ENCODE measurements around the gene PTPRD.

The PTPRD gene

GRCh38 chr9:10148796-10149195 lies 464.0 kb downstream of the PTPRD start:
- DNase-seq (ENCODE audit: low spot score): no peak
- in situ Hi-C loops (cut with MboI; ENCODE audit: low pct_unique_long_range_greater_than_20kb, low sequenced_read_pairs, unreplicated experiment): no loop called here
- TF ChIP-seq CTCF (IDR thresholded peaks at IDR 0.05; ENCODE audit: extremely low read depth, insufficient read depth, missing control alignments): no peak

- in situ Hi-C loops (cut with MboI; ENCODE audit: low pct_unique_long_range_greater_than_20kb, low sequenced_read_pairs, unreplicated experiment): no loop called here
- no peak for TF ChIP-seq CTCF (IDR thresholded peaks at IDR 0.05; ENCODE audit: extremely low read depth, insufficient read depth, missing control alignments)
- no peak for DNase-seq (ENCODE audit: low spot score)
These were observed 466.1 kb downstream of the PTPRD start for GRCh38 chr9:10146517-10147331.

- DNase-seq (ENCODE audit: low spot score): no peak
- TF ChIP-seq CTCF (IDR thresholded peaks at IDR 0.05; ENCODE audit: extremely low read depth, insufficient read depth, missing control alignments): no peak
- in situ Hi-C loops (cut with MboI; ENCODE audit: low pct_unique_long_range_greater_than_20kb, low sequenced_read_pairs, unreplicated experiment): no loop called here
These were observed 468.4 kb downstream of the PTPRD start for GRCh38 chr9:10144355-10144754.

GRCh38 chr9:10135553-10135952 lies 477.2 kb downstream of the PTPRD start:
- DNase-seq (ENCODE audit: low spot score): no peak
- TF ChIP-seq CTCF (IDR thresholded peaks at IDR 0.05; ENCODE audit: extremely low read depth, insufficient read depth, missing control alignments): no peak
- in situ Hi-C loops (cut with MboI; ENCODE audit: low pct_unique_long_range_greater_than_20kb, low sequenced_read_pairs, unreplicated experiment): no loop called here

- no peak for DNase-seq (ENCODE audit: low spot score)
- TF ChIP-seq CTCF (IDR thresholded peaks at IDR 0.05; ENCODE audit: extremely low read depth, insufficient read depth, missing control alignments): no peak
- in situ Hi-C loops (cut with MboI; ENCODE audit: low pct_unique_long_range_greater_than_20kb, low sequenced_read_pairs, unreplicated experiment): no loop called here
These were observed 478.5 kb downstream of the PTPRD start for GRCh38 chr9:10134266-10134665.

- in situ Hi-C loops (cut with MboI; ENCODE audit: low pct_unique_long_range_greater_than_20kb, low sequenced_read_pairs, unreplicated experiment): no loop called here
- no peak for TF ChIP-seq CTCF (IDR thresholded peaks at IDR 0.05; ENCODE audit: extremely low read depth, insufficient read depth, missing control alignments)
- DNase-seq (ENCODE audit: low spot score): no peak
These were observed 482.6 kb downstream of the PTPRD start for GRCh38 chr9:10130061-10130675.

Data from GM13977 (cell line).